WTC11 (cell line): ENCODE measurements around the gene NUSAP1.

Source experiments
- MXD4 ChIP-seq: fragments of 250-450 bp; sonication (Bioruptor Pico); IDR thresholded peaks from 2 replicates; pipeline ENCODE4 v1.8.0; 2021; ENCODE audit warnings: mild to moderate bottlenecking, moderate library complexity, borderline replicate concordance
- NR2C2 ChIP-seq: sonication (generic); formaldehyde crosslinking; IDR thresholded peaks from 2 replicates; pipeline ENCODE4 v1.8.0; 2022; ENCODE audit warnings: mild to moderate bottlenecking, missing genetic modification reagents
- RELA ChIP-seq: sonication (generic); formaldehyde crosslinking; IDR thresholded peaks from 2 replicates; pipeline ENCODE4 v1.8.1; 2022; ENCODE audit warnings: missing genetic modification reagents, mild to moderate bottlenecking, borderline replicate concordance
- TF ChIP-seq, protein P1 (sequence below): fragments of 200-600 bp; IDR thresholded peaks from 2 replicates; pipeline ENCODE4 v1.8.0; 2022; ENCODE audit warnings: antibody characterized with exemption
- TF ChIP-seq, protein P2 (sequence below): sonication (generic); formaldehyde crosslinking; IDR thresholded peaks from 2 replicates; pipeline ENCODE4 v1.8.1; 2022; ENCODE audit warnings: missing genetic modification reagents, borderline replicate concordance
- TF ChIP-seq, protein P3 (sequence below): sonication (generic); formaldehyde crosslinking; IDR thresholded peaks from 2 replicates; pipeline ENCODE4 v1.8.1; 2023; ENCODE audit warnings: mild to moderate bottlenecking, missing genetic modification reagents
- TF ChIP-seq, protein P4 (sequence below): sonication (generic); formaldehyde crosslinking; IDR thresholded peaks from 2 replicates; pipeline ENCODE4 v1.8.1; 2022; ENCODE audit warnings: low read depth, missing genetic modification reagents, borderline replicate concordance

DNA sequence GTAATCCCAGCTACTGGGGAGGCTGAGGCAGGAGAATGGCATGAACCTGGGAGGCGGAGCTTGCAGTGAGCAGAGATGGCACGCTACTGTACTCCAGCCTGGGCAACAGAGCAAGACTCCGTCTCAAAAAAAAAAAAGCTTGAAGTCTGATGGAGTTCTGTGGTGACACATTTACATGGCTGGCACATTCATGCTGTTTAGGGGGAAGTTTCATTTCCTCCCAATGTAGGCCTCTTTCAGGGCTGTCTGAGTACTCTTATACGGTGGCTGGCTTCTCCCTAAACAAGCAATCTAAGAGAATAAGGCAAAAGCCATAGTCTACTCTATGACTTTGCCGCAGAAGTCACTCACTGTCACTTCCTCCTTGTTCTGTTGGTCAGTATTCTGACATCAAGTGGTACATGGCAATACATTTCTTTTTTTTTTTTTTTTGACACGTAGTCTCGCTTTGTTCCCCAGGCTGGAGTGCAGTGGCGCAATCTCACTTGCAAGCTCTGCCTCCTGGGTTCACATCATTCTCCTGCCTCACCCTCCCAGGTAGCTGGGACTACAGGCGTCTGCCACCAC, 41.5 kb upstream of the NUSAP1 start:
- TF ChIP-seq, protein P1, sequence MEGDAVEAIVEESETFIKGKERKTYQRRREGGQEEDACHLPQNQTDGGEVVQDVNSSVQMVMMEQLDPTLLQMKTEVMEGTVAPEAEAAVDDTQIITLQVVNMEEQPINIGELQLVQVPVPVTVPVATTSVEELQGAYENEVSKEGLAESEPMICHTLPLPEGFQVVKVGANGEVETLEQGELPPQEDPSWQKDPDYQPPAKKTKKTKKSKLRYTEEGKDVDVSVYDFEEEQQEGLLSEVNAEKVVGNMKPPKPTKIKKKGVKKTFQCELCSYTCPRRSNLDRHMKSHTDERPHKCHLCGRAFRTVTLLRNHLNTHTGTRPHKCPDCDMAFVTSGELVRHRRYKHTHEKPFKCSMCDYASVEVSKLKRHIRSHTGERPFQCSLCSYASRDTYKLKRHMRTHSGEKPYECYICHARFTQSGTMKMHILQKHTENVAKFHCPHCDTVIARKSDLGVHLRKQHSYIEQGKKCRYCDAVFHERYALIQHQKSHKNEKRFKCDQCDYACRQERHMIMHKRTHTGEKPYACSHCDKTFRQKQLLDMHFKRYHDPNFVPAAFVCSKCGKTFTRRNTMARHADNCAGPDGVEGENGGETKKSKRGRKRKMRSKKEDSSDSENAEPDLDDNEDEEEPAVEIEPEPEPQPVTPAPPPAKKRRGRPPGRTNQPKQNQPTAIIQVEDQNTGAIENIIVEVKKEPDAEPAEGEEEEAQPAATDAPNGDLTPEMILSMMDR, result no peak
- TF ChIP-seq, protein P2, sequence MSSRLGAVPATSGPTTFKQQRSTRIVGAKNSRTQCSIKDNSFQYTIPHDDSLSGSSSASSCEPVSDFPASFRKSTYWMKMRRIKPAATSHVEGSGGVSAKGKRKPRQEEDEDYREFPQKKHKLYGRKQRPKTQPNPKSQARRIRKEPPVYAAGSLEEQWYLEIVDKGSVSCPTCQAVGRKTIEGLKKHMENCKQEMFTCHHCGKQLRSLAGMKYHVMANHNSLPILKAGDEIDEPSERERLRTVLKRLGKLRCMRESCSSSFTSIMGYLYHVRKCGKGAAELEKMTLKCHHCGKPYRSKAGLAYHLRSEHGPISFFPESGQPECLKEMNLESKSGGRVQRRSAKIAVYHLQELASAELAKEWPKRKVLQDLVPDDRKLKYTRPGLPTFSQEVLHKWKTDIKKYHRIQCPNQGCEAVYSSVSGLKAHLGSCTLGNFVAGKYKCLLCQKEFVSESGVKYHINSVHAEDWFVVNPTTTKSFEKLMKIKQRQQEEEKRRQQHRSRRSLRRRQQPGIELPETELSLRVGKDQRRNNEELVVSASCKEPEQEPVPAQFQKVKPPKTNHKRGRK (CRISPR knock-in tag), result no peak
- TF ChIP-seq RELA (CRISPR knock-in tag), result no peak
- no peak for TF ChIP-seq NR2C2 (CRISPR knock-in tag)
- TF ChIP-seq, protein P3, sequence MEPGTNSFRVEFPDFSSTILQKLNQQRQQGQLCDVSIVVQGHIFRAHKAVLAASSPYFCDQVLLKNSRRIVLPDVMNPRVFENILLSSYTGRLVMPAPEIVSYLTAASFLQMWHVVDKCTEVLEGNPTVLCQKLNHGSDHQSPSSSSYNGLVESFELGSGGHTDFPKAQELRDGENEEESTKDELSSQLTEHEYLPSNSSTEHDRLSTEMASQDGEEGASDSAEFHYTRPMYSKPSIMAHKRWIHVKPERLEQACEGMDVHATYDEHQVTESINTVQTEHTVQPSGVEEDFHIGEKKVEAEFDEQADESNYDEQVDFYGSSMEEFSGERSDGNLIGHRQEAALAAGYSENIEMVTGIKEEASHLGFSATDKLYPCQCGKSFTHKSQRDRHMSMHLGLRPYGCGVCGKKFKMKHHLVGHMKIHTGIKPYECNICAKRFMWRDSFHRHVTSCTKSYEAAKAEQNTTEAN, result no peak
- TF ChIP-seq MXD4, result no peak
- TF ChIP-seq, protein P4, sequence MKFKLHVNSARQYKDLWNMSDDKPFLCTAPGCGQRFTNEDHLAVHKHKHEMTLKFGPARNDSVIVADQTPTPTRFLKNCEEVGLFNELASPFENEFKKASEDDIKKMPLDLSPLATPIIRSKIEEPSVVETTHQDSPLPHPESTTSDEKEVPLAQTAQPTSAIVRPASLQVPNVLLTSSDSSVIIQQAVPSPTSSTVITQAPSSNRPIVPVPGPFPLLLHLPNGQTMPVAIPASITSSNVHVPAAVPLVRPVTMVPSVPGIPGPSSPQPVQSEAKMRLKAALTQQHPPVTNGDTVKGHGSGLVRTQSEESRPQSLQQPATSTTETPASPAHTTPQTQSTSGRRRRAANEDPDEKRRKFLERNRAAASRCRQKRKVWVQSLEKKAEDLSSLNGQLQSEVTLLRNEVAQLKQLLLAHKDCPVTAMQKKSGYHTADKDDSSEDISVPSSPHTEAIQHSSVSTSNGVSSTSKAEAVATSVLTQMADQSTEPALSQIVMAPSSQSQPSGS, result no peak
